ENCODE measurements around the gene TMEM258.

TMEM258 gene

GRCh38 chr11:61814958-61815789 is 22.8 kb upstream of the TMEM258 start:
- peak; percentile 96 for DNase-seq (ENCODE audit: low spot score)
- TF ChIP-seq CTCF (IDR thresholded peaks at IDR 0.05; ENCODE audit: borderline replicate concordance, control extremely low read depth, extremely low read depth, insufficient read depth, missing control alignments) = no peak
- in situ Hi-C loops (cut with MboI; ENCODE audit: low sequenced_read_pairs, unreplicated experiment) = no loop called here

GRCh38 chr11:61814247-61814957 is 22.0 kb upstream of the TMEM258 start:
- in situ Hi-C loops (cut with MboI; ENCODE audit: low sequenced_read_pairs, unreplicated experiment) = no loop called here
- no peak for TF ChIP-seq CTCF (IDR thresholded peaks at IDR 0.05; ENCODE audit: borderline replicate concordance, control extremely low read depth, extremely low read depth, insufficient read depth, missing control alignments)
- no peak for DNase-seq (ENCODE audit: low spot score)

GRCh38 chr11:61812736-61813411 is 20.5 kb upstream of the TMEM258 start:
- no peak for DNase-seq (ENCODE audit: low spot score)
- in situ Hi-C loops (cut with MboI; ENCODE audit: low sequenced_read_pairs, unreplicated experiment) = no loop called here
- no peak for TF ChIP-seq CTCF (IDR thresholded peaks at IDR 0.05; ENCODE audit: borderline replicate concordance, control extremely low read depth, extremely low read depth, insufficient read depth, missing control alignments)

- no peak for TF ChIP-seq CTCF (IDR thresholded peaks at IDR 0.05; ENCODE audit: borderline replicate concordance, control extremely low read depth, extremely low read depth, insufficient read depth, missing control alignments)
- in situ Hi-C loops (cut with MboI; ENCODE audit: low sequenced_read_pairs, unreplicated experiment) = no loop called here
These were observed 19.4 kb upstream of the TMEM258 start for GRCh38 chr11:61811831-61812230.

GRCh38 chr11:61810671-61811175 is 18.3 kb upstream of the TMEM258 start:
- no peak for TF ChIP-seq CTCF (IDR thresholded peaks at IDR 0.05; ENCODE audit: borderline replicate concordance, control extremely low read depth, extremely low read depth, insufficient read depth, missing control alignments)
- in situ Hi-C loops (cut with MboI; ENCODE audit: low sequenced_read_pairs, unreplicated experiment) = no loop called here
- no peak for DNase-seq (ENCODE audit: low spot score)

More at GRCh38 chr11:61811831-61812230, 19.4 kb upstream of the TMEM258 start:
- no peak for DNase-seq (ENCODE audit: low spot score)

- in situ Hi-C loops (cut with MboI; ENCODE audit: low sequenced_read_pairs, unreplicated experiment) = no loop called here
- no peak for DNase-seq (ENCODE audit: low spot score)
- TF ChIP-seq CTCF (IDR thresholded peaks at IDR 0.05; ENCODE audit: borderline replicate concordance, control extremely low read depth, extremely low read depth, insufficient read depth, missing control alignments) = no peak
These were observed 14.4 kb upstream of the TMEM258 start for GRCh38 chr11:61806785-61807184.
